HG03139 (cell line): ENCODE data around the gene KBTBD7.

ENCODE experiments used
- ATAC-seq: cut with Tn5 transposase; IDR thresholded peaks from one replicate; pipeline ENCODE4 v1.9.1; 2021; ENCODE audit not compliant: unreplicated experiment

KBTBD7 gene

DNA sequence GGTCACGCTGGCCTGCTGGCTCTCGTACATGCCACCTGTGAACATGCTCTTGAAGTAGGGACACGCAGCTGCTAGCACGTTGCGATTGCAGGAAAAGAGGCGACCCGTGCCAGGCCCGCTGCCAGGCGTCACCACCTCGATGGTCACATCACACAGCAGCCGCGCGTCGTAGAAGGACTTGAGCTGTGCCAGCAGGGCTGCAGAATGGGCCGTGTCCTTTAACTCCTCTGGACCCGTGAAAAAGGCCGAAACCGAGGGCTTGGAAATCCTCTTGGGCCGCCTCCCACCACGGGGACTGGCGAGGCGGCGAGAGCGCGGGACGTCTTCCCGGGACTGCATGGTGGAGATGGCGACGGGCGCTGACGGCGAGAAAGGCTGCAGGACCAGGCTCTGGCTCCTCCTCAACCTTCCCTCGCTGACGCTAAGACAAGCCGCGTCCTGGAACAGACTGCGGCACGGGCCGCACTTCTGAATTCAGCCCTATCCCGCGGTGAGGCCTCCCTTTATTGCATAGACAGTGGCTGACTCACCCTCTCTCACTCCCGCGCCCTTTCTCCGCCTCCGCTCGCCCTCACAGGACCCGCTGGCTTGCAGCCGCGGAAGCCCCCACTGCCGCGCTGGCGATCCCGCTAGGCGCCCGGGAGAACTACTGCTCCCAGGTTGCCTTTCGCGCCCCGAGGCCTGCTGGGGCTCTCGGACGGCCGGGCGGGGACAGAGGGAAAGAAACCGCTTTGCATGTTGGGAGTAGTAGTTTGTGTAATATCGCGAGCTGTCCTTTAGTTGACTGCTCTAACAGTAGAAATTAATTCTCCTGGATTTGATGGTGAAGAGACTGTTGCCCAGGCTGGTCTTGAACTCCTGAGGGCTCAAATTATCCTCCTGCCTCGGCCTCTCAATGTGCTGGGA, at the start of gene KBTBD7:
Gene KBTBD7 (minus strand): TSS at position 651 of the 906 bp plus-strand sequence. CDS start 312 bp downstream, at position 339.
- peak; percentile 87 for ATAC-seq

DNA sequence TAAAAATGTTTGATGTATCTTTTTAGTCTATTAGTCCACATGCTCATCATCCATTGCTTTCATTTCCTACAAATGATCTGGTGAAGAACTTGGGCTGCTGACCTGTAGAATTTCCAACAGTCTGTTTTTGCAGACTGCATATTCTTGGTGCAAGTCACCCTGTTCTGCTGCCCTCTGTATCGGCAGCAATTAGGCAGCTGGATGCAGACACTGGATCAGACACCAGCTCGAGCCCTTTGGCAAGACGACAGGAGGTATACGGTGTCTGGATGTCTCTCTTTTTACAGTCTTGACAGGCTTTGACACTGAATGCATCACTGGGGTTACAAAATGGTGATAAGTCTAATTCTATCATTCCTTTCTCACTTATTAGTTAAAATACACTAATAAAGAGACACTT, 47.3 kb upstream of the KBTBD7 start:
- no peak for ATAC-seq

- no peak for ATAC-seq
Observed at GRCh38 chr13:41236369-41236768, 42.0 kb upstream of the KBTBD7 start.

DNA sequence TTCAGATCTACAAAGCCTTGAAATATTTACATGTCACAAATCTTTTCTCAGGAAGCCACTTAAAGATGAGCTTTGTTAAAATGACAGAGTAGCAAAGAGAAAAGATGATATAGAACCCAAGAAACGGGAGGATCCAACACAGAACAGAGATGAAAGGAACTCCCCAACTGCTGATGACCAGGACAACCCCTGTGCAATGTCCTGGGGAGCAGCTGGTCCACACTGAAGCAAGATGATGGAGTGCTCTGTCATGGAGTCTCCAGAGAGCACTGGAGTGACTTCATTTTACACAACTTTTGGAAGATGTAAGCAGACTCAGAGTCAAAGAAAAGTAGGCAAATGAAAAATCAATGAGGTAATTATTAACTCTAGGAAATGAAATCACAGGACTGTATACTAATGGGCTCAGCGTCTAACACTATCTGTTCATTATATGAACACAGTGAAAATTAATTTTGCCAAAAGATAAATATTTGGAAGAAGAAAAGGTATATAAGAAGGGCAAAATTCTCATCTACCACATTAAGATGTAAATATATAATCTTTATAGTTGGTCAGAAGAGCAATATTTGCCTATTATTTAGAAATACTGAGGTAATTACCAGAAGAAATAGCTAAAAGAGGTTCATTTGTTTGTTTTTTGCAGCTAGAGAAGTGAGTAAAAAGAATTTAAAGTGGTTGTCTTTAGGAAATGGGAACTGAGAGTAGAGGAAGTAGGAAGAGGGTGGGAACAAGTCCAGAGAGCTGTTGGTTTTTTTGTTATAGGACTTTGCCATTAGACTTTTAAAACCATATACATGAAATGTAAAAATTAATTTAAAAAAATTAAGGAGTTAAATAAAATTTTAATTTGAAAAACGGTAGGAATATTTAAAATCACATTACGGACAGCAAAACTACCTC, 38.5 kb upstream of the KBTBD7 start:
- ATAC-seq: no peak

DNA sequence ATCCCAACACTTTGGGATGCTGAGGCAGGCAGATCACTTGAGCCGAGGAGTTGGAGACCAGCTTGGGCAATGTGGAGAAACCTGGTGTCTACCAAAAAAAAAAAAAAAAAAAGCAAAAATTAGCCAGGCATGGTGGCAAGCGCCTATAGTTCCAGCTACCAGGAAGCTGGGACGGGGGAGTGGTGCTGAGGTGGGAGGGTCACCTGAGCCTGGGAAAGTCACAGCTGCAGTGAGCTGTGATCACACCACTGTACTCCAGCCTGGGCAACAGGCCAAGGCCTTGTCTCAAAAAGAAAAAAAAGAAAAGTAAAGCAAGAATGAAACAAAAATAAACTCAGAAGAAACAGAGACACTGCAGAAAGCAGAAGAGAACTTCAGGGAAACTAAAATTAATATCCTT, 37.4 kb upstream of the KBTBD7 start:
- no peak for ATAC-seq

- ATAC-seq: no peak
Observed at GRCh38 chr13:41231025-41231677, 36.8 kb upstream of the KBTBD7 start.

DNA sequence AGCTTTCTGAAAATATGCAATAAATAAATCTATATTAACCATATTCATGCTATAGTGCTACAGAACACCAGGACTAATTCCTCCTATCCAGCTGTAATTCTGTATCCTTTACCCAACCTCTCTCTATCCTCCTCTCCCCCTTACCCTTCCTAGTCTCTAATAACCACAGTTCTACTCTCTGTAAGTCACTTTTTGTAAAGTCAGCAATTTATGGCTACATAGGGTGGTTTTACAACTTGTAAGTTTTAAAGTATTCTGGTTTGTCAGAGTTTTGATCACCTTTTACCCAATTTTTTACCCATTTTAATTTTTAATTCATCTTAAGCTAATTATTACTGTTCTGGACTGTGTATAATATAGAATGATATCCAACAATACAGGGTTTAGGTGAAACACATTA, 35.0 kb upstream of the KBTBD7 start:
- no peak for ATAC-seq

DNA sequence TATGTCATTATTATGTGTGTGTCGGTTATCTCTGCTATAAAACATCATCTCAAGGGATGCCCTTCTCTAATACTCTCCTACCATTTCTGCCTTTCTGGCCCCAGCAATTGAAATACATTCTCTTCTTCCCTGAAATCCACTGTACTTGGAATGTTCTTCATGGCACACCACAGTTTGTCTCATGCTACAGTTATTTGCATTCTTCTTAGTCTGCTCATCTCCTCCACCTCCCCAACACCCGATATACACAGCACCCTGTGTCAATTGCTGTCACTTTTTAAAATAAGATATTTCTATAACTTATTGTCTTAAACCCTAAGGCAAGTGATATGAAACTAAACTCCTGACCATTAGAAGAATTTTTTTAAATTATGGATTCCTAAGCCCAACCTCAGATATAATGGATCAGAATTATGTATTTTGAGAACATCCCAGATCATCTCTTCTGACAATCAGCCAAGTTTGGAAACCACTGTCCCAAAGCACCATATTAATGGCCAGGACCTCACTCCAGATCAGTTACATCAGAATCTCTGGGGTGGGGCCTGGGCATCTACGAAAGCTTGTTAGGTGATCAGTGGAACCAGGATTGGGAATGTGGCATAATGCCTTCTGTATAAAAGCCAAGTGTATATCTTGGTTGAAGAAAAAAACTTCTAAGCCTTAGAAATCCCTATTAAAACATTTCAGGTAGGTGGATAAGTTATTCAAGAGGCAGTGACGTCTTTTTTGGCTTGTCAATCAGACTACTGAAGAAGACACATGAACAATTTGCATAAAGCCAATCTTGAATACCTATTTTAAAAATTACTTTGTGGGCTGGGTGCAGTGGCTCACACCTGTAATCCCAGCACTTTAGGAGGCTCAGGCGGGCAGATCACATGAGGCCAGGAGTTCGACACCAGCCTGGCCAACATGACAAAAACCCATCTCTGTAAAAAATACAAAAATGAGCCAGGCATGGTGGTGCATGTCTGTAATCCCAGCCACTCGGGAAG, 30.0 kb upstream of the KBTBD7 start:
- ATAC-seq: no peak

DNA sequence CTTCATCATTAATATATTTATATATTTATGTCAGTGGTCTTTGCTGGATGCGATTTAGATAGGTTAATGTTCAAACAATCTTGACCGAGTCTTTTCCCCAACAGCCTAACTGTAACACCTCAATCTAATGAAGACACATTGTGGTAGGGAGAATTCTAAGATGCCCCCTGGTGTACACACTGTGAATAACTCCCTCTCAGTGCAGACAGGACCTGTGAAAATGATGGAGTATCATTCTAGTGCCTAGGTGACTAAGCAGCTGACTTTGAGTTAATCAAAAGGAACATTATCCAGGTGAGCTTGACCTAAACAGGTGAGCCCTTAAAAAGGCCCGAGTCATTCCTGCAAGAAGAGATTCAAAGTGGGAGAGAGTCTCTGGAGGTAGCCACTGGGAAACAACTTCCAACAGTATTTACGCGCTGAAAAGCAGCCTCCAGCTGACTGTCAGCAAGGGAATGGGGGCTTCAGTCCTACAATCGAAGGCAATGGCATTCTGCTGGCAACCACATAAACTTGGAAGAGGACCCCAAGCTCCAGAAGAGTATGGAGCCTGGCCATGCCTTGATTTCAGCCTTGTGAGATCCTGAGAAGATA, 28.0 kb upstream of the KBTBD7 start:
- peak; percentile 81 for ATAC-seq

DNA sequence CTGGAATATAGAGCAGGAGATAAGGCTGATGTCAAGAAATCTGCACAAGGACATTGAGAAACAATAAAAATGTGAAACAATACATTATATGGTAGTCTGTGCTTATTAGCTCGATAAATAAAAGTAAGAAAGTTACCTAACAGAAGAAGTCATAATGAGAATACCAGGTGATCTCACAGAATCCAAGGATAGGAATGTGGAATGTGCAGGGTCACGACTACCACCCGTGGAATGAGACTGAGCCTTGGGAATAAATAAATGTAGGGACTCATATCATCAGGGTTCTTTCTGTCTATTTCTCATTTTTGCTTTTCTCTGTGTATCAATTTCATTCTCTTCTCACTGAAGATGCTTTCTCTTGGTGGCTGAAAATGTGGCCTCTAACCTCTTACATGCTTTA, 26.0 kb upstream of the KBTBD7 start:
- ATAC-seq: no peak

GRCh38 chr13:41216160-41216559, 21.8 kb upstream of the KBTBD7 start:
- no peak for ATAC-seq

GRCh38 chr13:41213919-41214318, 19.6 kb upstream of the KBTBD7 start:
- ATAC-seq: no peak

DNA sequence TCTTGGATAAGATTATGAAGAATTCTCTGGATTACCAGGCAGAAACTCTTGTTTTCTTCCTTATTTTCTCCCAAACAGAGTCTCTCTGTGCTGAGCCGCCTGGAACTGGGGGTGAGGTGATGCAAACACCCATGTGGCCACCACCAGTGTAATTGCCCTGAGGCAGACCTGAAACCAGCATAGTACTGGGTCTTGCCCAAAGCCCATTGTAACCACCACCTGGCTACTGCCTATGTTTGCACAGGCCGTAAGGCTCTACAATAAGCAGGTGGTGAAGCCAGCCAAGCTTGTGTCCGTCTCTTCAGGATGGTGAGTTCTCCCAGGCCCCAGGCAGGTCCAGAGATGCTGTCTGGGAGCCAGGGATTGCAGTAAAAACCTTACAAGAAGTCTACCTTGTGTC, 18.9 kb upstream of the KBTBD7 start:
- no peak for ATAC-seq

- ATAC-seq: no peak
Observed at GRCh38 chr13:41212881-41213280, 18.5 kb upstream of the KBTBD7 start.

- ATAC-seq: no peak
Observed at GRCh38 chr13:41211062-41211461, 16.7 kb upstream of the KBTBD7 start.

GRCh38 chr13:41206467-41206866, 12.1 kb upstream of the KBTBD7 start:
- ATAC-seq: no peak

DNA sequence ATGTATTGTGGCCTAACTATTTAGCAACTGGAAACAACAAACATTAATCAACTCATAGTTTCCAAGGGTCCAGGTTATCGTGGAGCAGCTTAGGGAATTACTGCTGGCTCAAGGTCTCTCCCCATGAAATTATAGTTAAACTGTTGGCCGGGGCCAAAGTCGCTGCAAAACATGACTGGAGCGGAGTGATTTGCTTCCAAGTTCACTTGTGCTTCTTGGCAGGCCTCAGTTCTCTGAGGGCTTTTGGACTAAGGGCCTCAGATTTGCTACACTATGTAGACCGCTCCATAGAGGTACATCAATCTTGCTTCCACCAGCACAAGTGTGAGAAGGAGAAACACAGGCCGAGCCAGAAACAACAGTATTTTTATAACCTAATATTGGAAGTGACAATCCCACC, 9.4 kb upstream of the KBTBD7 start:
- no peak for ATAC-seq

DNA sequence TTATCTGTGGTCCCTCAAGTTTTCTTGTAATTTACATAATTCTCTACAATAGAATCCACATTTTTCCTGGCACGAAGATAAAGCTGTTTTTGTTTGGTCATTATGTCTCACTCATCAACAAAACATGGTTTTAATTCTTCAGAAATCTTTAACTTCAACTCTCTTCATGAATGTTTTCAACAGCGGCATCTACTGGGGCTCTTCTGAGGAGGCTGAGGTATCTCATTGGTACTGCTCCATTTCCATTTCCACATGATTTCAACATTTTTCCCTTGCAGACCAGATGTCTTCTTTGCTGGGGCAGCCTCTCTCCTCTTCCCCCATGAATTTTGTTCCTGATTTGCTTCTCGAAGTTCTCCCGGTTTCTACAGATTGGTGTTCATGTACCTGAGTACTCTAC, 5.8 kb upstream of the KBTBD7 start:
- no peak for ATAC-seq

DNA sequence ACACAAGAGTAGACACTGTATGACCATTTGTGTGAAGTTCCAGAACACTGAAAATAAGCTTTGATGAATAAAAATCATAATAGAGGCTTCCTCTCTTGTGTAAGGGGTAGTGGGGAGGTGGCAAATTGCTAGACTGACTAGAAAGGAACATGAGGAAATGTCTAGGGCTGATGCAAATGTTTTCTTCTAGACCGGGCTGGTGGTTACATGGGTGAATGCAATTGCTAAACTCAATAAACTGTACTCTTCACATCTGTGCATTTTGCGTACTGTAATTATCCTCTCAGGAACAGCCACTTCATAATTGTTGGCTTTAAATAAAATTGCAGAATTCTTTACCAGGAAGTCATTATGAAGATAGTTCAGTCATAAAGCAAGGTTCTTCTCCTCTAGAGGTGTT, 5.2 kb upstream of the KBTBD7 start:
- peak; percentile 67 for ATAC-seq

DNA sequence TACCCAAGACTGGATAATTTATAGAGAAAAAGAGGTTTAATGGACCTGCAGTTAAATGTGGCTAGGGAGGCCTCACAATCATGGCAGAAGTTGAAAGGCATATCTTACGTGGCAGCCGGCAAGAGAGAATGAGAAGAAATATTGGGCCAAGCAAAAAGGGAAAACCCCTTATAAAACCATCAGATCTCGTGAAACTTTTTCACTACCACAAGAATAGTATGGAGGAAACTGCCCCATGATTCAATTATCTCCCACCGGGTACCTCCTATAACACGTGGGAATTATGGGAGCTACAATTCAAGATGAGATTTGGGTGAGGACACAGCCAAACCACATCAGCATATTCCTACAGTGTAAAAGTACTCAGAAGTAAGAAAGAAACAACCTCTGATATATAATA, 4.7 kb upstream of the KBTBD7 start:
- ATAC-seq: no peak
